ENCODE measurements around the gene CFAP65. TPM values are rescaled to one million over a fixed set of nuclear protein-coding genes. Genes with fewer than 3 reads are reported as not detected.

The CFAP65 gene
- total RNA-seq, 6 donors from 2014 or later = 0.26 to 18.7 (median 10.7) TPM

GRCh38 chr2:219027511-219028055, 13.7 kb downstream of the CFAP65 start:
- DNase-seq (no peak), ATAC-seq (ENCODE audit: low FRiP score in 2 of 2) (no peak)
- H3K27ac ChIP-seq = no peak overlapping the region
- H3K4me3 ChIP-seq = no peak overlapping the region
- no peaks in the 10 kb centered on the region for H3K9me3 ChIP-seq
- WGBS, 2 donors = 91% methylated on average over 21 to 22 of the region's 22 CpGs
- TF ChIP-seq EP300 (IDR thresholded peaks at IDR 0.05) (no peak), POLR2AphosphoS5 (IDR thresholded peaks at IDR 0.05) (no peak), POLR2A (IDR thresholded peaks at IDR 0.05) (no peak)
- TF ChIP-seq, protein P1, sequence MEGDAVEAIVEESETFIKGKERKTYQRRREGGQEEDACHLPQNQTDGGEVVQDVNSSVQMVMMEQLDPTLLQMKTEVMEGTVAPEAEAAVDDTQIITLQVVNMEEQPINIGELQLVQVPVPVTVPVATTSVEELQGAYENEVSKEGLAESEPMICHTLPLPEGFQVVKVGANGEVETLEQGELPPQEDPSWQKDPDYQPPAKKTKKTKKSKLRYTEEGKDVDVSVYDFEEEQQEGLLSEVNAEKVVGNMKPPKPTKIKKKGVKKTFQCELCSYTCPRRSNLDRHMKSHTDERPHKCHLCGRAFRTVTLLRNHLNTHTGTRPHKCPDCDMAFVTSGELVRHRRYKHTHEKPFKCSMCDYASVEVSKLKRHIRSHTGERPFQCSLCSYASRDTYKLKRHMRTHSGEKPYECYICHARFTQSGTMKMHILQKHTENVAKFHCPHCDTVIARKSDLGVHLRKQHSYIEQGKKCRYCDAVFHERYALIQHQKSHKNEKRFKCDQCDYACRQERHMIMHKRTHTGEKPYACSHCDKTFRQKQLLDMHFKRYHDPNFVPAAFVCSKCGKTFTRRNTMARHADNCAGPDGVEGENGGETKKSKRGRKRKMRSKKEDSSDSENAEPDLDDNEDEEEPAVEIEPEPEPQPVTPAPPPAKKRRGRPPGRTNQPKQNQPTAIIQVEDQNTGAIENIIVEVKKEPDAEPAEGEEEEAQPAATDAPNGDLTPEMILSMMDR (IDR thresholded peaks at IDR 0.05) = no peak
- H3K27me3 ChIP-seq = no peaks in the 10 kb centered on the region
- H3K4me1 ChIP-seq = no peaks in the 10 kb centered on the region
- H3K36me3 ChIP-seq = no peaks in the 10 kb centered on the region

GRCh38 chr2:219026946-219027345, 14.4 kb downstream of the CFAP65 start:
- TF ChIP-seq, protein P1 (IDR thresholded peaks at IDR 0.05) = no peak
- TF ChIP-seq POLR2AphosphoS5 (IDR thresholded peaks at IDR 0.05) = no peak
- no peak for TF ChIP-seq POLR2A (IDR thresholded peaks at IDR 0.05)
- no peak for TF ChIP-seq EP300 (IDR thresholded peaks at IDR 0.05)
- ATAC-seq (ENCODE audit: low FRiP score in 2 of 2) (no peak), DNase-seq (no peak)
- 74 to 87% methylated on average over 6 to 7 of the region's 7 CpGs for WGBS, 2 donors
- no peaks in the 10 kb centered on the region for H3K4me1 ChIP-seq
- H3K4me3 ChIP-seq = no peak overlapping the region
- no peak overlapping the region for H3K27ac ChIP-seq
- no peaks in the 10 kb centered on the region for H3K9me3 ChIP-seq
- H3K27me3 ChIP-seq = no peaks in the 10 kb centered on the region
- no peaks in the 10 kb centered on the region for H3K36me3 ChIP-seq

- Histone ChIP-seq H3K27ac (no peak overlapping the region), H3K4me1 (peaks cover 0 to 3% (median 0%) of the 10 kb centered on the region in 4 donors), H3K27me3 (no peaks in the 10 kb centered on the region), H3K4me3 (no peak overlapping the region), H3K36me3 (no peaks in the 10 kb centered on the region), H3K9me3 (no peaks in the 10 kb centered on the region)
- DNase-seq (no peak), ATAC-seq (ENCODE audit: low FRiP score in 2 of 2) (no peak)
- no peak for TF ChIP-seq EP300 (IDR thresholded peaks at IDR 0.05)
- 86 to 90% methylated on average over 15 to 18 of the region's 18 CpGs for WGBS, 2 donors
Measured at GRCh38 chr2:219025637-219026585, 15.4 kb downstream of the CFAP65 start.

- TF ChIP-seq POLR2AphosphoS5 (IDR thresholded peaks at IDR 0.05) = no peak
- no peak for TF ChIP-seq POLR2A (IDR thresholded peaks at IDR 0.05)
- TF ChIP-seq EP300 (IDR thresholded peaks at IDR 0.05) = no peak
- Histone ChIP-seq H3K4me3 (no peak overlapping the region), H3K36me3 (no peaks in the 10 kb centered on the region), H3K27me3 (no peaks in the 10 kb centered on the region), H3K9me3 (no peaks in the 10 kb centered on the region), H3K4me1 (peaks cover 0 to 11% (median 0%) of the 10 kb centered on the region in 4 donors), H3K27ac (no peak overlapping the region)
- 70 to 88% methylated on average over 11 of the region's 11 CpGs for WGBS, 2 donors
- no peak for DNase-seq
- no peak for ATAC-seq (ENCODE audit: low FRiP score in 2 of 2)
Measured at GRCh38 chr2:219024059-219024458, 17.3 kb downstream of the CFAP65 start.

- no peak overlapping the region for H3K4me3 ChIP-seq
- H3K27me3 ChIP-seq = no peaks in the 10 kb centered on the region
- no peak overlapping the region for H3K27ac ChIP-seq
- 73 to 78% methylated on average over 10 to 12 of the region's 12 CpGs for WGBS, 2 donors
- H3K36me3 ChIP-seq = no peaks in the 10 kb centered on the region
- peaks cover 0 to 11% (median 0%) of the 10 kb centered on the region in 4 donors for H3K4me1 ChIP-seq
- no peaks in the 10 kb centered on the region for H3K9me3 ChIP-seq
- TF ChIP-seq, protein P1 (IDR thresholded peaks at IDR 0.05) = no peak
- TF ChIP-seq POLR2AphosphoS5 (IDR thresholded peaks at IDR 0.05) = no peak
- TF ChIP-seq EP300 (IDR thresholded peaks at IDR 0.05) = no peak
- no peak for TF ChIP-seq POLR2A (IDR thresholded peaks at IDR 0.05)
- DNase-seq (no peak), ATAC-seq (ENCODE audit: low FRiP score in 2 of 2) (no peak)
Measured at GRCh38 chr2:219023045-219023605, 18.2 kb downstream of the CFAP65 start.

All from upper lobe of left lung (tissue), 6 donors.